Measurements from ENCODE around the gene AKAP12.

DNA sequence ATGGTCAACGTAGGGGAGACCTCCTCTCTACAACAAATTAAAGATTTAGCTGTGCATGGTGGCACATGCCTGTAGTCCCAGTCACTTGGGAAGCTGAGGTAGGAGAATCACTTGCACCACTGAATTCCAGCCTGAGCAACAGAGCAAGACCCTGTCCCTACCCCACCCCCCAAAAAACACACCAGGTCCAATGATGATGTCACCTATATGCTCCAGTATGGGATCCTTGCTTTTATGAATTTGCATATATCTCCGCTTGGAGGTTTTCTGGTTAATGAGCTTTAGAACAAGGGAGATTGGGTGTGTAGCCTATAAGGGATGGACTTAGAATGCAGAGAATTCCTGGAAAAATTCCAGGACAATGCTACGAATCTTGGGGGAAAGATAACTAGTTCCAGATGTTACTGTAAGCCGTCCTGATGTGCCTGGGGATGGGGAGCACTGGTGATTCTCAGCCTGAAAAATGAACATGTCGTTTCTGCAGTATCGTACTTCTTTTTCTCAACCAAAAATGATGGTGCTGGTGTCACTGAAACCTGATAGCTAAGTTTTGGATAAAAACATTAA, 90.4 kb downstream of the AKAP12 start:
- TF ChIP-seq, protein P1, sequence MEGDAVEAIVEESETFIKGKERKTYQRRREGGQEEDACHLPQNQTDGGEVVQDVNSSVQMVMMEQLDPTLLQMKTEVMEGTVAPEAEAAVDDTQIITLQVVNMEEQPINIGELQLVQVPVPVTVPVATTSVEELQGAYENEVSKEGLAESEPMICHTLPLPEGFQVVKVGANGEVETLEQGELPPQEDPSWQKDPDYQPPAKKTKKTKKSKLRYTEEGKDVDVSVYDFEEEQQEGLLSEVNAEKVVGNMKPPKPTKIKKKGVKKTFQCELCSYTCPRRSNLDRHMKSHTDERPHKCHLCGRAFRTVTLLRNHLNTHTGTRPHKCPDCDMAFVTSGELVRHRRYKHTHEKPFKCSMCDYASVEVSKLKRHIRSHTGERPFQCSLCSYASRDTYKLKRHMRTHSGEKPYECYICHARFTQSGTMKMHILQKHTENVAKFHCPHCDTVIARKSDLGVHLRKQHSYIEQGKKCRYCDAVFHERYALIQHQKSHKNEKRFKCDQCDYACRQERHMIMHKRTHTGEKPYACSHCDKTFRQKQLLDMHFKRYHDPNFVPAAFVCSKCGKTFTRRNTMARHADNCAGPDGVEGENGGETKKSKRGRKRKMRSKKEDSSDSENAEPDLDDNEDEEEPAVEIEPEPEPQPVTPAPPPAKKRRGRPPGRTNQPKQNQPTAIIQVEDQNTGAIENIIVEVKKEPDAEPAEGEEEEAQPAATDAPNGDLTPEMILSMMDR (IDR thresholded peaks at IDR 0.05): no peak
- TF ChIP-seq EZH2 (IDR thresholded peaks at IDR 0.05) (no peak), EZH2phosphoT487 (IDR thresholded peaks at IDR 0.05) (no peak)
